ENCODE data around the gene TMEM106C.
A peak's percentile ranks its signal among the peaks of the same experiment; 100 is the strongest.

TMEM106C gene

DNA sequence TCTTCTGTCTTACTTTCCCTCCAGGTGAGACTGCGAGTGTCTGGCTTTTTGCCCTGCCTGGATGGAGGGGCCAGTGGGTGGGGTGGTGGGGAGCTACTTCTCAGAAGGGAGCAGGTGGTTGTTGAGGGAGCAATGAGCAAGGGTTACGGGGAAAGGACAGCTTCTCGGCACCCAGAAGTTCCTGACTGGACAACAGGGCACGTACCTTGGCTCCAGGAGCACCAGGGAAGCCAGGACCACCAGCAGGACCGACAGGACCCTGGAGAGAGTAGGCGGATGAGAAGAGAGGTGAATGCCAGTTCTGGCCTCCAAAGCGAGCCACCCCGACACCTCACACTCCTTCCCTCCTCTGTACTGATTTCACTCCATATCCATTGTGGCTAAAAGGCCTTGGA, 25.6 kb downstream of the TMEM106C start:
- H3F3A ChIP-seq (ENCODE audit: low read depth): no peaks in the 10 kb centered on the region
- no peak overlapping the region for H3K4me3 ChIP-seq (ENCODE audit: low read length, poor library complexity, severe bottlenecking)
- H4K20me1 ChIP-seq (ENCODE audit: insufficient read depth, low read length, poor library complexity, severe bottlenecking): no peaks in the 10 kb centered on the region
- peaks cover 46% of the 10 kb centered on the region; the same call in 1 of the 2 replicates for H3K36me3 ChIP-seq (ENCODE audit: insufficient read depth, low read length)
- H3K9me3 ChIP-seq (ENCODE audit: insufficient read depth, low read depth, low read length): no peaks in the 10 kb centered on the region
- TF ChIP-seq, protein P1, sequence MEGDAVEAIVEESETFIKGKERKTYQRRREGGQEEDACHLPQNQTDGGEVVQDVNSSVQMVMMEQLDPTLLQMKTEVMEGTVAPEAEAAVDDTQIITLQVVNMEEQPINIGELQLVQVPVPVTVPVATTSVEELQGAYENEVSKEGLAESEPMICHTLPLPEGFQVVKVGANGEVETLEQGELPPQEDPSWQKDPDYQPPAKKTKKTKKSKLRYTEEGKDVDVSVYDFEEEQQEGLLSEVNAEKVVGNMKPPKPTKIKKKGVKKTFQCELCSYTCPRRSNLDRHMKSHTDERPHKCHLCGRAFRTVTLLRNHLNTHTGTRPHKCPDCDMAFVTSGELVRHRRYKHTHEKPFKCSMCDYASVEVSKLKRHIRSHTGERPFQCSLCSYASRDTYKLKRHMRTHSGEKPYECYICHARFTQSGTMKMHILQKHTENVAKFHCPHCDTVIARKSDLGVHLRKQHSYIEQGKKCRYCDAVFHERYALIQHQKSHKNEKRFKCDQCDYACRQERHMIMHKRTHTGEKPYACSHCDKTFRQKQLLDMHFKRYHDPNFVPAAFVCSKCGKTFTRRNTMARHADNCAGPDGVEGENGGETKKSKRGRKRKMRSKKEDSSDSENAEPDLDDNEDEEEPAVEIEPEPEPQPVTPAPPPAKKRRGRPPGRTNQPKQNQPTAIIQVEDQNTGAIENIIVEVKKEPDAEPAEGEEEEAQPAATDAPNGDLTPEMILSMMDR (conservative IDR thresholded peaks at IDR 0.05; ENCODE audit: low read length): no peak
- no peak for TF ChIP-seq EZH2phosphoT487 (IDR thresholded peaks at IDR 0.05; ENCODE audit: borderline replicate concordance)
- H2AFZ ChIP-seq (ENCODE audit: low read length): no peak overlapping the region
- H3K79me2 ChIP-seq (ENCODE audit: insufficient read depth, low read length): no peaks in the 10 kb centered on the region
- no peak overlapping the region for H3K4me2 ChIP-seq (ENCODE audit: low read depth, low read length, poor library complexity, severe bottlenecking)
- no peak overlapping the region for H3K9ac ChIP-seq (ENCODE audit: low read depth, low read length, poor library complexity, severe bottlenecking)
- no peaks in the 10 kb centered on the region for H3K27me3 ChIP-seq (ENCODE audit: insufficient read depth, low read length, poor library complexity, severe bottlenecking)
- no peaks in the 10 kb centered on the region for H3K9me2 ChIP-seq (replicated peaks; ENCODE audit: low read depth, low read length)
- peaks cover 27% of the 10 kb centered on the region for H3K4me1 ChIP-seq (ENCODE audit: insufficient read depth, low read length, poor library complexity, severe bottlenecking)

DNA sequence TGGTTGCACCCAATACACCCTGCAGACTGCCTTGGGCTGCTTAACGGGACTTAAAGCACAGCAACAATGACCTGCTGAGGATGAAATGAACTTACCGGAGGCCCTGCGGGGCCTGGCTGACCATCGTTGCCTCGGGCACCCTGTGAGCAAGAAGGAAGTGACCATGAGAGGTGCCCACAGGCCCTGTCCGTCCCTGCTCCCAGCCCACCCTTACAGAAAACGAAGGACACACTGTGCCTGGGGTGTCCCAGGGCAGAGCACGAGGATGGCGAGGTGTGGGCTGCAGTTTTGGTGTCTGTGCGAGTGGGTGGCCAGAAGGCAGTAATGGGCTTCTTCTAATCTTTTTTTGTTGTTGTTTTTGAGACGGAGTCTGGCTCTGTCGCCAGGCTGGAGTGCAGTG, 26.3 kb downstream of the TMEM106C start:
- Histone ChIP-seq H3K4me3 (ENCODE audit: low read length, poor library complexity, severe bottlenecking) (no peak overlapping the region), H3K79me2 (ENCODE audit: insufficient read depth, low read length) (no peaks in the 10 kb centered on the region), H3K9ac (ENCODE audit: low read depth, low read length, poor library complexity, severe bottlenecking) (no peak overlapping the region), H3K4me2 (ENCODE audit: low read depth, low read length, poor library complexity, severe bottlenecking) (peak overlapping the region; percentile 49), H4K20me1 (ENCODE audit: insufficient read depth, low read length, poor library complexity, severe bottlenecking) (no peaks in the 10 kb centered on the region), H3K27me3 (ENCODE audit: insufficient read depth, low read length, poor library complexity, severe bottlenecking) (no peaks in the 10 kb centered on the region), H3F3A (ENCODE audit: low read depth) (no peaks in the 10 kb centered on the region), H3K36me3 (ENCODE audit: insufficient read depth, low read length) (peaks cover 44% of the 10 kb centered on the region; the same call in 1 of the 2 replicates), H2AFZ (ENCODE audit: low read length) (no peak overlapping the region), H3K4me1 (ENCODE audit: insufficient read depth, low read length, poor library complexity, severe bottlenecking) (peaks cover 27% of the 10 kb centered on the region), H3K9me3 (ENCODE audit: insufficient read depth, low read depth, low read length) (no peaks in the 10 kb centered on the region), H3K9me2 (replicated peaks; ENCODE audit: low read depth, low read length) (no peaks in the 10 kb centered on the region)
- no peak for TF ChIP-seq EZH2phosphoT487 (IDR thresholded peaks at IDR 0.05; ENCODE audit: borderline replicate concordance)
- TF ChIP-seq, protein P1 (conservative IDR thresholded peaks at IDR 0.05; ENCODE audit: low read length): no peak

DNA sequence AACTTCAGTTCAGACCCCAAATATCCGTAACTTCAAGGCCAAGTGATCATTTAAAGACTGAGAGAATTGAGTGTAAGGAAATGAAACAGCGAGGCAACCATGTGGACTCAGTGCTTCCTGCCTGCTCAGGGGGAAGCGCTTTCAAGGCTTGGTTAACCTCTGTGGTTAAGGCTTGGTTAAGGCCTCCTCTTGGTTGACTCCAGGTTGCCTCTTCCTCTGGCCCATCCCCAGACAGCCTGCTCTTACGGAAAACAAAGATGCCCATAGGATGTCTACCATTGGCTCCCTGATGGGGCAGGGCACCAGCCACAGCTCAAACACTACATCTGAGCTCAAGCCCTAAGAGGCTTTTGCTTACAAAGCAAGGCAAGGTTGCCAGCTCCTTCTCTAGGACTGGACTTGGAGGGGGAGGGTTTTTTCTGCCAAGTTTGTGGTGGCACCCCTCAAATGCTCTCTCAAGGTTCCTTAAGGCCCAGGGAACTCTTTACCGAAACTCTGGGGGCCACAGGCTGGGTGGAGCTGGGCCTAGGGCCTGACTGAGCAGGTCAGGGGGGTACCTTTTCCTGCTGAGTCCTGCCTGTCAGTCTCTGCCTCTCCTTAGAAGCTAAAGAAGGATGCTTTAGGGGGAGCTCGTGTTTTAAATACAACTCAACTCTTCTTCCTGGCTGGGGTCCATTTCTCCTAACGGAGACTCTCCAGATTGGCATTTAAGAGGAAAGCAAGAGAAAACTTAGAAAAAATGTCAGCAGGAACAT, 27.1 kb downstream of the TMEM106C start:
- H3K9ac ChIP-seq (ENCODE audit: low read depth, low read length, poor library complexity, severe bottlenecking): peak overlapping the region; percentile 34
- no peaks in the 10 kb centered on the region for H3F3A ChIP-seq (ENCODE audit: low read depth)
- no peaks in the 10 kb centered on the region for H3K9me2 ChIP-seq (replicated peaks; ENCODE audit: low read depth, low read length)
- peak overlapping the region; percentile 7 for H3K4me3 ChIP-seq (ENCODE audit: low read length, poor library complexity, severe bottlenecking)
- H3K4me1 ChIP-seq (ENCODE audit: insufficient read depth, low read length, poor library complexity, severe bottlenecking): peaks cover 27% of the 10 kb centered on the region
- TF ChIP-seq EZH2phosphoT487 (IDR thresholded peaks at IDR 0.05; ENCODE audit: borderline replicate concordance): no peak
- TF ChIP-seq, protein P1 (conservative IDR thresholded peaks at IDR 0.05; ENCODE audit: low read length): no peak
- H3K36me3 ChIP-seq (ENCODE audit: insufficient read depth, low read length): peaks cover 51% of the 10 kb centered on the region; the same call in 1 of the 2 replicates
- H3K4me2 ChIP-seq (ENCODE audit: low read depth, low read length, poor library complexity, severe bottlenecking): peak overlapping the region; percentile 49
- no peaks in the 10 kb centered on the region for H4K20me1 ChIP-seq (ENCODE audit: insufficient read depth, low read length, poor library complexity, severe bottlenecking)
- H2AFZ ChIP-seq (ENCODE audit: low read length): no peak overlapping the region
- no peaks in the 10 kb centered on the region for H3K79me2 ChIP-seq (ENCODE audit: insufficient read depth, low read length)
- H3K9me3 ChIP-seq (ENCODE audit: insufficient read depth, low read depth, low read length): no peaks in the 10 kb centered on the region
- no peaks in the 10 kb centered on the region for H3K27me3 ChIP-seq (ENCODE audit: insufficient read depth, low read length, poor library complexity, severe bottlenecking)
